A673 (cell line): Measurements from ENCODE around the gene TMEM185B.

ENCODE experiments used
- CTCF ChIP-seq: fragments of 300-800, 200-600 bp; sonication (generic); conservative IDR thresholded peaks from 2 replicates; pipeline ENCODE4 v1.5.1; 2017; ENCODE audit warnings: low read depth, mild to moderate bottlenecking, antibody characterized with exemption, low read length, moderate library complexity, mixed read lengths
- EZH2 ChIP-seq: fragments of 200-600 bp; sonication (generic); IDR thresholded peaks from 2 replicates; pipeline ENCODE4 v1.6.1; 2017; ENCODE audit warnings: borderline replicate concordance, low read depth, mild to moderate bottlenecking, mixed read lengths, antibody characterized with exemption, low read length; ENCODE audit not compliant: poor library complexity, severe bottlenecking

GRCh38 chr2:120257522-120257921, 34.3 kb upstream of the TMEM185B start:
- TF ChIP-seq CTCF: no peak
- no peak for TF ChIP-seq EZH2
